Fibroblast of mammary gland (primary cell): Measurements from ENCODE around the gene POLD3.
A peak's percentile ranks its signal among the peaks of the same experiment; 100 is the strongest.

ENCODE experiments used
- DNase-seq: peaks from one replicate; pipeline ENCODE4 v3.0.0-alpha.2; 2010; ENCODE audit warnings: low read depth
- H3K4me3 ChIP-seq: 2 replicates; pipeline ENCODE4 v1.5.1; 2011; ENCODE audit warnings: low read depth, mild to moderate bottlenecking, low read length, moderate library complexity; ENCODE audit not compliant: control insufficient read depth
- TF ChIP-seq, protein P1 (sequence below): conservative IDR thresholded peaks from 2 replicates; pipeline ENCODE4 v1.5.1; 2011; ENCODE audit warnings: low read depth, low read length, inconsistent platforms; ENCODE audit not compliant: control insufficient read depth, insufficient read depth

The POLD3 gene

DNA sequence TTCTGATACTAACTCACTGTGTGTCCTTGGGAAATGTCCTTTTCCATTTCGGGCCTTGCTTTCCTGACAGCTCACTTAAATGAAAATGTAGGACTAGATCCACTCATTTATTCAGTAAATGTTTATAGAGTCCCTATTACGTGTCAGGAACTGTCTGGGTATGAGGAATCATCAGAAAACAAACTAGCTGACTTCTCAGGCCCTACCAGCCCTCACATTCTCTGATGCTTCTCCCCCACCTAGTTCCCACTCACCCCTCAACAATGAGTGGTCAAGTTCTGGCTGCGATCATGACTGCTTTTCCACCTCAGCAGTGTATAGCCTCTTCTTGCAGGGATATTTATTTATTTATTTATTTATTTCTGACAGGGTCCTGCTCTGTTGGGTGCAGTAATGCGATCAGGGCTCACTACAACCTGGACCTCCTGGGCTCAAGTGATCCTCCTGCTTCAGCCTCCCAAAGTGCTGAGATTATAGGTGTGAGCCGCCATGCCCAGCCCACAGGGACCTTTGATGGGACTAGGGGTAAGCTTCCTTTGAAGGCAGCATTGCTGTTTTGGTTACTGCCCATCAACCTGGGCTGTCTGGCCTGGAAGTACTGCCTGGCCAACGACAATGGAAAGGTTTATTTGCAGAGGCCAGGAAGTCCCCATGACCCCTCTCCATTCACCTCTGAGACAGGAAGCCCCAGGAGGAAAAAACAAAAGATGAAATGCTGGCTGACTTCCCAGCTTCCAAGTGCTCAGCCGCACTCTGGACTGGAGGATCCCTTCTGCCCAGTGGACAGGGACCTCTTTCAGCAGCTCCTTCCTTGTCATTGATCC is 33.1 kb upstream of the POLD3 start:
- DNase-seq, result no peak
- no peak overlapping the region for H3K4me3 ChIP-seq
- TF ChIP-seq, protein P1, sequence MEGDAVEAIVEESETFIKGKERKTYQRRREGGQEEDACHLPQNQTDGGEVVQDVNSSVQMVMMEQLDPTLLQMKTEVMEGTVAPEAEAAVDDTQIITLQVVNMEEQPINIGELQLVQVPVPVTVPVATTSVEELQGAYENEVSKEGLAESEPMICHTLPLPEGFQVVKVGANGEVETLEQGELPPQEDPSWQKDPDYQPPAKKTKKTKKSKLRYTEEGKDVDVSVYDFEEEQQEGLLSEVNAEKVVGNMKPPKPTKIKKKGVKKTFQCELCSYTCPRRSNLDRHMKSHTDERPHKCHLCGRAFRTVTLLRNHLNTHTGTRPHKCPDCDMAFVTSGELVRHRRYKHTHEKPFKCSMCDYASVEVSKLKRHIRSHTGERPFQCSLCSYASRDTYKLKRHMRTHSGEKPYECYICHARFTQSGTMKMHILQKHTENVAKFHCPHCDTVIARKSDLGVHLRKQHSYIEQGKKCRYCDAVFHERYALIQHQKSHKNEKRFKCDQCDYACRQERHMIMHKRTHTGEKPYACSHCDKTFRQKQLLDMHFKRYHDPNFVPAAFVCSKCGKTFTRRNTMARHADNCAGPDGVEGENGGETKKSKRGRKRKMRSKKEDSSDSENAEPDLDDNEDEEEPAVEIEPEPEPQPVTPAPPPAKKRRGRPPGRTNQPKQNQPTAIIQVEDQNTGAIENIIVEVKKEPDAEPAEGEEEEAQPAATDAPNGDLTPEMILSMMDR, result no peak

DNA sequence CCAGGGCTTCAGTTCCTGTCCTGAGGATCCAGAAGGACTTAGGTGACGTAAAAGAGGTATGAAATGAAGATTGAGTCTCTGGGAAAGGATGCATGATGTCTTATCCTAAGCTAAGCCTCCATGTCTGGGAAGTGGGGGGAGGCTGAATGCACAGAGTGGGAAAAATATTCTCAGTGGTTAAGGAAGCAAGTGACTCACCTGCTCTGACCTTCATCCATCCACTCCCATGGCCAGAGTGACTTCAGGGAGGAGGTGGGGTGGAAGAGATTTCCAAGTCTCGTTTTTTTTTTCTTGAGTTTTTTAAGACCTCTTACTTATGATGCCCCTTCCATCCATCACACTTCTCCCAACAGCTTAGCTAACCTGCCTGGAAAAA is 32.5 kb upstream of the POLD3 start:
- DNase-seq, result peak; percentile 10
- H3K4me3 ChIP-seq, result no peak overlapping the region
- TF ChIP-seq, protein P1, result no peak

DNA sequence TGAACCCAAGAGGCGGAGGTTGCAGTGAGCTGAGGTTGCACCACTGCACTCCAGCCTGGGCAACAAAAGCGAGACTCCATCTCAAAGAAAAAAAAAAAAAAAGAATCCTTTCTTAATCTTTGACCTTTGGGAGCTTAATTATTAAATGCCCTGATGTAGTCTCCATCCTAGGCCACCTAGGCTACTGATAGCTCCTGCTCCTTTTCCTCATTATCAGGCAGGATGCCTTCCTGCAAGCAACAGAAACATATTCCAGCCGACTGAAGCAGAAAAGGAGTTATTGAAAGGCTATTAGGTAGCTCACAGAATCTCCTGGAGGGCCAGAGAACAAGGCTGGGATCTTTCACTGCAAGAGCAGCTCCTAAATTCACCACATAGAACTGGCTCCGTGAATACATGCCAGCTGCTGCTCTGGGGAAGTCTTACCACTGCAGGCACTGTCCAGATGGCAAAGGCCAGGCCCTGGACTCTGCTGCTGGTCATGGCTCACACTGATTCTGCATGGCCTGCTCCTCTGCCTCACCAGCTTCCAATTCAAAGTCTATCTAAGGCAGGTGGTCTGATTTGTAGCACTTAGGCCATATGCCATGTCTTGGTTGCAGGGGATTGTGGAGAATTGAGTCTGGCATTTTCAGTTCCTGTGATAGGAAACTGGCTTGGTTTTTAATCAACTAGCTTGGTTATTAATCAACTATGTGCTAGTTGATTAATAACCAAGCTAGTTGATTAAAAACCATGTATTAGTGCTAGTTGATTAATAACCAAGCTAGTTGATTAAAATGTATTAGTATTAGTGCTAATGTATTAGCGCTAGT is 26.0 kb upstream of the POLD3 start:
- TF ChIP-seq, protein P1, result no peak
- H3K4me3 ChIP-seq, result no peak overlapping the region
- no peak for DNase-seq

DNA sequence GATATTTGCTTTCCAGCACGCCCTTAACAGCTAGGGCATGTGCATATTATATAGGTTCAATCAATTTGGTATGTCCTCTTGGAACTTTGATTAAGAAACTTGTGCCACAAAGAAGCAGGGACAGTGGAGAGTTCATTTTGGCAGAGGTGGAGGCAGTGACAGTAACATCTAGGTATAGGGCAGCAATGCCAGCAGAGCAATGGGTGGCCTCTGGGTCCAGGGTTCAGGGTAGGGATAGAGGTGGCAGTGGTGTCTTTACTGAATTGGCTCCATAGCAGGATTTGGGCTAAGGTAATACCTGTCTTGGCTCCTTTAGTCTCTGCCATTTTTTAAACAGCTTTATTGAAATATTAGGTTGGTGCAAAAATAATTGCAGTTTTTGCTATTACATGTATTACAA is 24.4 kb upstream of the POLD3 start:
- DNase-seq, result no peak

DNA sequence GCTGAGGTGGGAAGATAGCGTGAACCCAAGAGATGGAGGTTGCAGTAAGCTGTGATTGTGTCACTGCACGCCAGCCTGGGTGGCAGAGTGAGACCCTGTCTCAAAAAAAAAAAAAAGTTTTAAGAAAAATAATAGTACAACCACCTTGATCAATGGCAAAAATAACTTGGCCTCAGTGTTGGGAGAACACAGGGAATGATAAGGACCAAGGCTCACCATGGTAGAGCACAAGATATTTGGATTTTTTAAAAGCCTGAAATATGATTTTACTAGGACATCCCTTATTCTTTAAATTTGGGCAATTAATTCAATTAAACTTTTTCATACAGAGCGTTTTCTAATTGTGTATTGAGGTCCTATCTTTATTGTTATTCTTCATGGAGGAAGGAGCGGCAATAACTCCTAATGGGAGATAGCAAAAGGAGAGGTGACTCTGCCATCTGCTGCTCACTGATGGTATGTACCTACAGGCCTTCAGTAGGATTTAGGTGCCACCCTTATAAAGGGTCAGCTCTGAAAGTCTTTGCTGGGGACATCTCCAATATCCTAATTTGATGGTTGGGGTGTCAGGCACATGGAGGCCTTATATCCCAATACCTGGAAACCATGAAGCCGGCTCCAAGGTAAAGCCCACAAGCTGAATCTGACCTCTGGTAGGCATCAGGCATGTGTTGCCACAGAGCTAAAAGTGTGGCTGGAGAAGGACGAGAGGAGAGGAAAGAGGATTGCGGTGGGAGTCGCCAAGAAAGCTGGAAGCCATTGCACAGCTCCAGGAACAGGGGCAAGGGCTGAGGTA is 21.9 kb upstream of the POLD3 start:
- TF ChIP-seq, protein P1, result peak; percentile 72
- DNase-seq, result peak; percentile 52
- no peak overlapping the region for H3K4me3 ChIP-seq

More for the DNA sequence above, 24.4 kb upstream of the POLD3 start:
- TF ChIP-seq, protein P1, result no peak
- H3K4me3 ChIP-seq, result no peak overlapping the region

DNA sequence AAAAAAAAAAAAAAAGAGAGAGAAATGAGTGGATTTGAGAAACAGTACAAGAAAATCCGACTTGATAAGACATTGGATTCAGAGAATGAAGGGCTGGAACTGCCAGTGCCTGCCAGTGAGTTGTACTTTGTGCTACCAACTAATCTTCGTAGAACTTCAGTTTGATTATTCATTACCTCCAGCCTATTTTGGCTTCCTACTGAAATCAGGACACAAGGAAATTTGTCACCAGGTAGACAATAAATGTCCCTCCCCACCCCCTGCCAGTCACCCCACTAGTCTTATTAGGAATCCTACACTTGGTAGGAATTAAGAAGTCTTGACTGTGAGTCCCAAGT is 21.4 kb upstream of the POLD3 start:
- DNase-seq, result no peak
- TF ChIP-seq, protein P1, result no peak
- H3K4me3 ChIP-seq, result no peak overlapping the region
